Fibroblast of skin of left biceps (primary cell): ENCODE measurements around the gene TUBA8.
"Not testable (repeated sequence)": the region's sequence is repeated elsewhere in the genome, so short reads cannot be mapped to it uniquely, and the experiment has no call there.

Experiments
- DNase-seq, 2 experiments: peaks; one replicate each; pipeline ENCODE4 v3.0.0-alpha.2; 2013; ENCODE audit warnings: low read depth in 2 of 2

TUBA8 gene

GRCh38 chr22:18172776-18173175, 62.2 kb downstream of the TUBA8 start:
- DNase-seq = not testable (repeated sequence)

DNA sequence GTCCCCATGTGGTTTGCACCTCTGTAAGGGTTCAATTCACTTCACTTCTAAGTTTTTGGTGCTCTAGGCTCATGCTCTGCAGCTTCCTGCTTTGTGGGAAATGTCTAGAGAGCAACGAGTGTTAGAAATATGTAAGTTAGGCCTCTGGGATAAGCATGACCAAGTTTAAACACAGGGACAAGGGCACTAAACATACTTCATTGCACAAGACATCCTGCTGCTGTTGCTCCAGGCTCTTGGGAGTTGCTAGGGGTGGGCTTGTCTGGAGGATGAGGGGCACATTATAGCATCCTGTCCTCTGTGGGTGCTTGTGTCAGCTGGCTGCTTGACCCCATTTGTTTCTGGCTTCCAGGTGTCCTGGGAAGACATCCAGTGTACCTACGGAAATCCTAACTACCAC, 62.8 kb downstream of the TUBA8 start:
- DNase-seq = not testable (repeated sequence)
